Mesenchymal stem cell (in vitro differentiated cells and primary cell): ENCODE data around the gene FARP2.

Experiments used
- DNase-seq: peaks from one replicate; pipeline ENCODE4 v3.0.0-alpha.2; 2013
- H2AFZ ChIP-seq: one replicate; pipeline ENCODE4 v1.6.1; 2013; ENCODE audit warnings: low read depth, mild to moderate bottlenecking, control low read depth, inconsistent platforms, low read length, moderate library complexity
- H2AK5ac ChIP-seq: 2 replicates; pipeline ENCODE4 v1.6.1; 2013; ENCODE audit warnings: low read length, moderate library complexity, mild to moderate bottlenecking, inconsistent platforms; ENCODE audit not compliant: severe bottlenecking
- H2BK120ac ChIP-seq: one replicate; pipeline ENCODE4 v1.6.1; 2013; ENCODE audit warnings: low read depth, mild to moderate bottlenecking, inconsistent platforms, low read length, moderate library complexity
- H2BK12ac ChIP-seq, 2 experiments: one replicate each; pipeline ENCODE4 v1.6.1; 2013; ENCODE audit warnings: inconsistent platforms in 2 of 2, low read length in 2 of 2, mild to moderate bottlenecking in 2 of 2, moderate library complexity in 2 of 2, control low read depth in 1 of 2
- H2BK15ac ChIP-seq: one replicate; pipeline ENCODE4 v1.6.1; 2013; ENCODE audit warnings: mild to moderate bottlenecking, low read depth, inconsistent platforms; ENCODE audit not compliant: poor library complexity, severe bottlenecking
- H2BK5ac ChIP-seq: 2 replicates; pipeline ENCODE4 v1.6.1; 2013; ENCODE audit warnings: low read depth, mild to moderate bottlenecking, low read length, control low read depth, inconsistent platforms; ENCODE audit not compliant: poor library complexity, severe bottlenecking
- H3K14ac ChIP-seq, 2 experiments: one replicate each; pipeline ENCODE4 v1.6.1; 2013; ENCODE audit warnings: inconsistent platforms in 2 of 2, low read length in 2 of 2, control low read depth in 1 of 2, mild to moderate bottlenecking in 1 of 2, moderate library complexity in 1 of 2
- H3K18ac ChIP-seq, 2 experiments: one replicate each; pipeline ENCODE4 v1.6.1; 2013; ENCODE audit warnings: inconsistent platforms in 2 of 2, low read length in 2 of 2, control low read depth in 1 of 2, low read depth in 1 of 2, mild to moderate bottlenecking in 1 of 2
- H3K23ac ChIP-seq, 2 experiments: one replicate each; pipeline ENCODE4 v1.6.1; 2013; ENCODE audit warnings: inconsistent platforms in 2 of 2, low read length in 2 of 2, mild to moderate bottlenecking in 2 of 2, moderate library complexity in 2 of 2, control low read depth in 1 of 2
- H3K27ac ChIP-seq: 2 replicates; pipeline ENCODE4 v1.5.1; 2013; ENCODE audit warnings: mild to moderate bottlenecking, moderate library complexity, low read length, control low read depth, inconsistent platforms; ENCODE audit not compliant: poor library complexity, severe bottlenecking
- H3K27me3 ChIP-seq, 2 experiments: 2 replicates each; pipeline versions ENCODE4 v1.6.1 to v1.7.0; 2013; ENCODE audit warnings: low read length in 2 of 2, mild to moderate bottlenecking in 2 of 2, moderate library complexity in 2 of 2, control low read depth in 1 of 2, inconsistent platforms in 1 of 2; ENCODE audit not compliant: control insufficient read depth in 1 of 2, insufficient read depth in 1 of 2
- H3K36me3 ChIP-seq, 2 experiments: 2 replicates each; pipeline versions ENCODE4 v1.6.1 to v1.7.0; 2013; ENCODE audit warnings: low read length in 2 of 2, control low read depth in 1 of 2, inconsistent platforms in 1 of 2, low read depth in 1 of 2, mild to moderate bottlenecking in 1 of 2; ENCODE audit not compliant: insufficient read depth in 2 of 2, control insufficient read depth in 1 of 2
- H3K4ac ChIP-seq, 2 experiments: one replicate each; pipeline ENCODE4 v1.6.1; 2013; ENCODE audit warnings: inconsistent platforms in 2 of 2, low read length in 2 of 2, mild to moderate bottlenecking in 2 of 2, moderate library complexity in 2 of 2, control low read depth in 1 of 2, low read depth in 1 of 2
- H3K4me1 ChIP-seq: 2 replicates; pipeline ENCODE4 v1.6.1; 2013; ENCODE audit warnings: low read depth, low read length, control low read depth; ENCODE audit not compliant: control insufficient read depth, insufficient read depth
- H3K4me2 ChIP-seq: 2 replicates; pipeline ENCODE4 v1.6.1; 2013; ENCODE audit warnings: low read length, mild to moderate bottlenecking, inconsistent platforms; ENCODE audit not compliant: poor library complexity, severe bottlenecking
- H3K4me3 ChIP-seq, 2 experiments: 2 replicates each; pipeline versions ENCODE4 v1.5.1 to v1.7.0; 2013; ENCODE audit warnings: low read length in 2 of 2, mild to moderate bottlenecking in 2 of 2, control low read depth in 1 of 2, low read depth in 1 of 2; ENCODE audit not compliant: insufficient read depth in 1 of 2
- H3K79me1 ChIP-seq: replicated peaks from 2 replicates; pipeline ENCODE4 v1.6.1; 2013; ENCODE audit warnings: mild to moderate bottlenecking, control low read depth, low read length, inconsistent platforms; ENCODE audit not compliant: poor library complexity, severe bottlenecking
- H3K9ac ChIP-seq: 2 replicates; pipeline ENCODE4 v1.7.0; 2013; ENCODE audit warnings: mild to moderate bottlenecking, low read length, moderate library complexity
- H3K9me3 ChIP-seq: 2 replicates; pipeline ENCODE4 v1.7.0; 2013; ENCODE audit warnings: mild to moderate bottlenecking, low read length; ENCODE audit not compliant: control insufficient read depth
- H4K8ac ChIP-seq: one replicate; pipeline ENCODE4 v1.6.1; 2013; ENCODE audit warnings: inconsistent platforms, mild to moderate bottlenecking, low read length, moderate library complexity
- H4K91ac ChIP-seq: one replicate; pipeline ENCODE4 v1.6.1; 2013; ENCODE audit warnings: mild to moderate bottlenecking, low read length, inconsistent platforms
- WGBS: methylation state at CpG from one replicate; pipeline ENCODE4 v1.1.7; 2013; ENCODE audit warnings: mixed read lengths; 5-methylcytosine and 5-hydroxymethylcytosine counted together

FARP2 gene

GRCh38 chr2:241539616-241540374 is 183.7 kb downstream of the FARP2 start:
- no peak overlapping the region for H2AK5ac ChIP-seq
- H4K8ac ChIP-seq, result no peak overlapping the region
- no peak overlapping the region for H3K18ac ChIP-seq
- H3K36me3 ChIP-seq, result no peaks in the 10 kb centered on the region
- H3K4me2 ChIP-seq, result no peak overlapping the region
- peaks cover 9 to 42% of the 10 kb centered on the region in 2 experiments for H3K27me3 ChIP-seq
- peaks cover 21% of the 10 kb centered on the region for H3K4me1 ChIP-seq
- H2BK5ac ChIP-seq, result no peak overlapping the region
- H3K23ac ChIP-seq, result no peak overlapping the region
- H3K4ac ChIP-seq, result no peak overlapping the region
- WGBS, result 97% methylated on average over 11 of the region's 11 CpGs
- no peak overlapping the region for H3K14ac ChIP-seq
- H2AFZ ChIP-seq, result no peak overlapping the region
- H2BK12ac ChIP-seq, result no peak overlapping the region
- no peak overlapping the region for H3K27ac ChIP-seq
- H2BK15ac ChIP-seq, result no peak overlapping the region
- no peaks in the 10 kb centered on the region for H3K9me3 ChIP-seq
- H3K79me1 ChIP-seq, result no peaks in the 10 kb centered on the region
- DNase-seq, result no peak
- H3K9ac ChIP-seq, result no peak overlapping the region
- H2BK120ac ChIP-seq, result no peak overlapping the region
- no peak overlapping the region for H4K91ac ChIP-seq
- no peak overlapping the region for H3K4me3 ChIP-seq

GRCh38 chr2:241540401-241540770 is 184.3 kb downstream of the FARP2 start:
- Histone ChIP-seq H4K91ac (no peak overlapping the region), H3K4me3 (peak overlapping the region in 1 of 2 experiments; percentile 69), H3K27me3 (peaks cover 9 to 43% of the 10 kb centered on the region in 2 experiments), H3K9me3 (no peaks in the 10 kb centered on the region), H2AFZ (no peak overlapping the region), H3K4me1 (peaks cover 21% of the 10 kb centered on the region), H3K4ac (no peak overlapping the region), H3K23ac (no peak overlapping the region), H3K27ac (no peak overlapping the region), H4K8ac (no peak overlapping the region), H3K14ac (no peak overlapping the region), H2AK5ac (no peak overlapping the region), H2BK15ac (no peak overlapping the region), H2BK120ac (no peak overlapping the region), H3K9ac (peak overlapping the region; percentile 43), H2BK12ac (no peak overlapping the region), H3K79me1 (no peaks in the 10 kb centered on the region), H3K4me2 (no peak overlapping the region), H2BK5ac (no peak overlapping the region), H3K18ac (no peak overlapping the region), H3K36me3 (no peaks in the 10 kb centered on the region)
- no peak for DNase-seq
- 66% methylated on average over 10 of the region's 10 CpGs for WGBS

- Histone ChIP-seq H3K4me1 (peaks cover 27% of the 10 kb centered on the region), H3K9ac (peak overlapping the region; percentile 43), H3K79me1 (no peaks in the 10 kb centered on the region), H2BK120ac (no peak overlapping the region), H3K14ac (no peak overlapping the region), H3K4me3 (peak overlapping the region; percentile 30 to 69), H3K9me3 (no peaks in the 10 kb centered on the region), H4K91ac (no peak overlapping the region), H3K27me3 (peaks cover 9 to 43% of the 10 kb centered on the region in 2 experiments), H3K27ac (no peak overlapping the region), H2BK5ac (no peak overlapping the region), H3K18ac (no peak overlapping the region), H2BK12ac (no peak overlapping the region), H3K4me2 (peak overlapping the region; percentile 73), H2AFZ (peak overlapping the region; percentile 78), H4K8ac (no peak overlapping the region), H3K23ac (no peak overlapping the region), H3K4ac (no peak overlapping the region), H3K36me3 (no peaks in the 10 kb centered on the region), H2BK15ac (no peak overlapping the region), H2AK5ac (no peak overlapping the region)
- no peak for DNase-seq
- WGBS, result 23% methylated on average over 46 of the region's 68 CpGs
Measured at GRCh38 chr2:241540771-241541561, 184.9 kb downstream of the FARP2 start.

GRCh38 chr2:241541564-241542277 is 185.6 kb downstream of the FARP2 start:
- H4K91ac ChIP-seq, result no peak overlapping the region
- no peak overlapping the region for H2BK120ac ChIP-seq
- peaks cover 26% of the 10 kb centered on the region for H3K4me1 ChIP-seq
- H3K23ac ChIP-seq, result no peak overlapping the region
- H4K8ac ChIP-seq, result no peak overlapping the region
- no peak overlapping the region for H3K9ac ChIP-seq
- no peak overlapping the region for H2AFZ ChIP-seq
- no peak overlapping the region for H3K4ac ChIP-seq
- peaks cover 9 to 45% of the 10 kb centered on the region in 2 experiments for H3K27me3 ChIP-seq
- H3K18ac ChIP-seq, result peak overlapping the region in 1 of 2 experiments; percentile 18
- H3K14ac ChIP-seq, result no peak overlapping the region
- 22% methylated on average over 45 of the region's 62 CpGs for WGBS
- H2BK12ac ChIP-seq, result no peak overlapping the region
- H2AK5ac ChIP-seq, result no peak overlapping the region
- no peaks in the 10 kb centered on the region for H3K9me3 ChIP-seq
- H3K27ac ChIP-seq, result no peak overlapping the region
- no peak for DNase-seq
- H3K36me3 ChIP-seq, result no peaks in the 10 kb centered on the region
- peak overlapping the region; percentile 18 to 25 for H3K4me3 ChIP-seq
- peak overlapping the region; percentile 73 for H3K4me2 ChIP-seq
- H3K79me1 ChIP-seq, result no peaks in the 10 kb centered on the region
- H2BK15ac ChIP-seq, result no peak overlapping the region
- no peak overlapping the region for H2BK5ac ChIP-seq
